ENCODE results near the gene MRM1. TPM values are rescaled to one million over a fixed set of nuclear protein-coding genes. Genes with fewer than 3 reads are reported as not detected.

Gene MRM1
- total RNA-seq, 1 donor from 2014 or later, result 3.1 TPM

GRCh38 chr17:36599546-36600250 is 1.7 kb upstream of the MRM1 start:
- Histone ChIP-seq H3K27ac (ENCODE audit: low read depth, low read length) (no peak overlapping the region), H3K79me2 (ENCODE audit: insufficient read depth, low read length) (peaks cover 31% of the 10 kb centered on the region), H3K9ac (ENCODE audit: low read length) (no peak overlapping the region), H2AFZ (ENCODE audit: low read depth, low read length) (no peak overlapping the region), H3K4me3 (ENCODE audit: insufficient read depth, low read depth, low read length) (no peak overlapping the region), H3K36me3 (ENCODE audit: insufficient read depth, low read length) (peaks cover 3% of the 10 kb centered on the region), H3K4me1 (ENCODE audit: insufficient read depth, low read length) (peaks cover 20% of the 10 kb centered on the region), H3K27me3 (ENCODE audit: insufficient read depth, low read length) (no peaks in the 10 kb centered on the region), H4K20me1 (ENCODE audit: insufficient read depth, low read length) (peaks cover 11% of the 10 kb centered on the region), H3K4me2 (ENCODE audit: low read length) (no peak overlapping the region), H3K9me3 (ENCODE audit: insufficient read depth, low read depth, low read length) (no peaks in the 10 kb centered on the region)
- no peak for FAIRE-seq
- TF ChIP-seq CTCF (IDR thresholded peaks at IDR 0.05; ENCODE audit: insufficient read depth, low read depth, low read length) (no peak), EZH2 (IDR thresholded peaks at IDR 0.05; ENCODE audit: insufficient read depth, low read length) (no peak)
- H3K4me3 Mint-ChIP-seq (ENCODE audit: unreplicated experiment), result no peak overlapping the region
- peaks cover 8% of the 10 kb centered on the region for H3K4me1 Mint-ChIP-seq (ENCODE audit: low read depth, unreplicated experiment)
- no peaks in the 10 kb centered on the region for H3K27me3 Mint-ChIP-seq (ENCODE audit: low read depth, unreplicated experiment)
- H3K36me3 Mint-ChIP-seq (ENCODE audit: low read depth, unreplicated experiment), result peaks cover 6% of the 10 kb centered on the region
- DNase-seq (ENCODE audit: low read depth), result no peak
- no peak overlapping the region for H3K27ac Mint-ChIP-seq (ENCODE audit: unreplicated experiment)
- H3K9me3 Mint-ChIP-seq (ENCODE audit: unreplicated experiment), result no peaks in the 10 kb centered on the region

GRCh38 chr17:36600465-36600864 is 918 bp upstream of the MRM1 start:
- peak overlapping the region; percentile 80 for H3K27ac ChIP-seq (ENCODE audit: low read depth, low read length)
- H3K27ac Mint-ChIP-seq (ENCODE audit: unreplicated experiment), result peak overlapping the region; percentile 92

More at GRCh38 chr17:36600465-36600864, 918 bp upstream of the MRM1 start:
- Mint-ChIP-seq H3K36me3 (ENCODE audit: low read depth, unreplicated experiment) (peaks cover 4% of the 10 kb centered on the region), H3K4me1 (ENCODE audit: low read depth, unreplicated experiment) (peaks cover 8% of the 10 kb centered on the region), H3K9me3 (ENCODE audit: unreplicated experiment) (no peaks in the 10 kb centered on the region), H3K27me3 (ENCODE audit: low read depth, unreplicated experiment) (no peaks in the 10 kb centered on the region), H3K4me3 (ENCODE audit: unreplicated experiment) (peak overlapping the region; percentile 88)
- no peak overlapping the region for H3K4me3 ChIP-seq (ENCODE audit: insufficient read depth, low read depth, low read length)
- peaks cover 13% of the 10 kb centered on the region for H4K20me1 ChIP-seq (ENCODE audit: insufficient read depth, low read length)
- DNase-seq (ENCODE audit: low read depth) (no peak), FAIRE-seq (no peak)
- no peaks in the 10 kb centered on the region for H3K27me3 ChIP-seq (ENCODE audit: insufficient read depth, low read length)
- H3K9me3 ChIP-seq (ENCODE audit: insufficient read depth, low read depth, low read length), result no peaks in the 10 kb centered on the region
- H3K79me2 ChIP-seq (ENCODE audit: insufficient read depth, low read length), result peaks cover 28% of the 10 kb centered on the region
- H3K9ac ChIP-seq (ENCODE audit: low read length), result peak overlapping the region; percentile 91
- no peak overlapping the region for H2AFZ ChIP-seq (ENCODE audit: low read depth, low read length)
- H3K4me2 ChIP-seq (ENCODE audit: low read length), result peak overlapping the region; percentile 89
- TF ChIP-seq EZH2 (IDR thresholded peaks at IDR 0.05; ENCODE audit: insufficient read depth, low read length) (no peak), CTCF (IDR thresholded peaks at IDR 0.05; ENCODE audit: insufficient read depth, low read depth, low read length) (no peak)
- peaks cover 20% of the 10 kb centered on the region for H3K4me1 ChIP-seq (ENCODE audit: insufficient read depth, low read length)
- peaks cover 5% of the 10 kb centered on the region for H3K36me3 ChIP-seq (ENCODE audit: insufficient read depth, low read length)

Measured in astrocyte (in vitro differentiated cells and primary cell).